A549 treated with dexamethasone at 1 μM for 4 hours (cell line): ENCODE data around the gene CCDC28A. TPM values are rescaled to one million over a fixed set of nuclear protein-coding genes. Genes with fewer than 3 reads are reported as not detected.

Experiments
- total RNA-seq: library from RNA; stranded (reverse); fragments of 200-300 nt; extraction: Qiagen RNA extraction; gene quantifications from 5 replicates; pipeline ENCODE4 v1.2.3, GENCODE V29; 2022

CCDC28A gene
- total RNA-seq = 11.1 to 12.5 TPM (median 12.4 TPM) in 5 replicates

DNA sequence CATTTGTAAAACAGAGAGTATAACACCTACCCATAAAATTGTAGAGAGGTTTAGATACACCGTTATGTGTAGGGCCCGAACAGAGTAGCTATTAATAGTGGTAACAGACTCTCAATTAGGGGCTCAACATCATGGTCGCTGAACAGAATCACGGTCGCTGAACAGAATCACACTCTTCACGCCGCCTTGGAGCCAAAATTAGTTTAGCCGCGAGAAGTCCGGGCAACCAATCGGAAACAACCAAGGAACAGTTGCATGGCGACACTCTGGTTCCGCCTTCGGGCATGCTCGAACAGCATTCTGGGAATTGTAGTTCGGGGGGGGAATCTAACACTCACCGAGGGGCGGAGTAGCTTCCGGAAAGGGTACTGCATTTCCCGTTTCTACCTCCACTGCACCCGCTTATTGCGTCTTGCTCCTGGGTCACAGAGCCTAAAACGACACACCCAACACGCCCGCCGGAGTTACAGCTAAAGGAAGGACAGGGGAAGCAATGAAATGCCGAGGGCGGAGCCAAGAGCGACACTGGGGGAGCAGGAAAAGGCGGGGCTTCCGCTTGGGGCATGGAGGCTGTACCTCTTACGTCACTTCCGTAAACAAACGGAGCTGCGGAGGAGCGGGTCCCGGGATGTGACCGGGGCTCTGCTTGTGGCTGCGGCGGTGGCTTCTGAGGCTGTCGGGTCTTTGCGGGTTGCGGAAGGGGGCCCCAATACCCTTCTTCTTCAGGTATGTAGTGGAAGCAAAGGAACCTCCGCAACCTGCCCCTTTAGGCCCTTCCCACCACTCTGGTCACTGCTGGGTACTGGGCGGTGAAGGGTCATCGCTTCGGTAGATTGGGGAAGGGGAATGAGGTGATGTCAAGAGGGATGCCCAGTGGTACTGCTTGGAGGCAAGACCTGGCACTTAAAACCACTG lies at the start of gene CCDC28A:
TSS of gene CCDC28A (plus strand) at position 593 of the 915 bp plus-strand sequence. CDS start 2,352 bp downstream, outside the sequence.

DNA sequence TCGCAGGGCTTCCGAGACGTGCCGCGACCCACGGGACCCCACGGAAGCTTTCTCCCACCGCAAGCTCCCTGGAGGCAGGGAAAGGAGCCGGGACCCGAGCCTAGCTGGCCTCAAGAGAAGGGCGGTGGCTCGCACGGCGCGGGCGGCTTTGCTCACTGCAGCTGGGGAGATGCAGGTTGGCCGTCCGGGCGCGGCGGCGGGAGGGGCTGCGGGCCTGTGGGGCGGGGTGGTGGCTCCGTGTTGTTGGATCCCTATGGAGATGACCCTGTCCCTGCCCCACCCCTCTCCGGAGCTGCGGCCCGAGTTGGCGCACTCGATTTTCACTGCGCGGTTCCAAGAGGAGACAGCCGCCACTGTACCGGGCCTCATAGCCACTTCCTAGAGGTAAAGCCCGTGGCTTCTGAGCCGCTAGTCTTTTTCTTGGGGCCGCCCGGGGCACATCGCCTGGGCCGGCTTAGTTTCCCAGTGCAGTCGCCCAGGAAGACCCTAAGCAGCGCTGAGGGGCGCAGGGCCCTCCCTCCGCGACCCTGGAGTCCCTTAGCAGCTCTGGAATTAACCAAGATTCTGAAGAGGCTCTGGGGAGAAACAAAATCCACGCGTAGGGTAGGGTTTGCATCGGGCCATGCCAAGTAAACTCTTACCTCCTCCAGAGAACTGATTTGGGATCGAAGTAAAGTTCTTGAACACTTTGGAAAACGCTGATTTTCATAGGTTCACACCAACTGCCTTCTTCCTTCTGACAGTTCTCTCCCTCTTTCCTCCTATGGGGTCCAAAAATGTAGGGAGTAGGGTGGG lies 22.4 kb downstream of the CCDC28A start, which contains the start of gene ECT2L:
TSS of gene ECT2L (plus strand) at position 279 of the 795 bp plus-strand sequence. CDS start 17,188 bp downstream, outside the sequence.

Other genes with a start within 250 kb of the CCDC28A start
- not detected in 5 replicates for gene ECT2L, start 22.3 kb downstream of the CCDC28A start, total RNA-seq
- gene REPS1, start 214.5 kb downstream of the CCDC28A start, total RNA-seq = 24.9 to 30.6 TPM (median 29.7 TPM) in 5 replicates